H1 (cell line): ENCODE results near the gene MMP3. TPM values are rescaled to one million over a fixed set of nuclear protein-coding genes. Genes with fewer than 3 reads are reported as not detected.
"Not testable (repeated sequence)": the region's sequence is repeated elsewhere in the genome, so short reads cannot be mapped to it uniquely, and the experiment has no call there.

Experiments
- CTCF ChIA-PET: fragments of 300-600 bp; sonication (Branson Sonifier 250); formaldehyde crosslinking; loops from one replicate; lab custom pipeline; 2021; ENCODE audit not compliant: partially characterized antibody; lab: Charles Lee
- POLR2A ChIA-PET: fragments of 300-600 bp; sonication (Branson Sonifier 250); formaldehyde crosslinking; loops from one replicate; lab custom pipeline; 2021; ENCODE audit warnings: inconsistent platforms; ENCODE audit not compliant: partially characterized antibody; lab: Charles Lee
- DNase-seq, 2 experiments: peaks; one replicate each; pipeline versions ENCODE4 v3.0.0 to v3.0.0-alpha.2; 2010 to 2022; ENCODE audit warnings: low spot score in 2 of 2, low read depth in 1 of 2, mixed read lengths in 1 of 2
- FAIRE-seq: peaks from 2 replicates; lab custom pipeline; 2011; peaks lifted over from hg19 to GRCh38; lab: Jason Lieb, UNC
- H2AFZ ChIP-seq: 2 replicates; pipeline ENCODE4 v1.8.1; 2012; ENCODE audit warnings: low read length, inconsistent platforms
- H2AK5ac ChIP-seq: 2 replicates; pipeline ENCODE4 v1.6.1; 2013; ENCODE audit warnings: low read depth, low read length
- H2BK120ac ChIP-seq: replicated peaks from 2 replicates; pipeline ENCODE3; 2013; ENCODE audit warnings: low read depth, low read length, inconsistent platforms
- H2BK12ac ChIP-seq: 2 replicates; pipeline ENCODE4 v1.6.1; 2013; ENCODE audit warnings: low read depth, low read length
- H2BK15ac ChIP-seq: 2 replicates; pipeline ENCODE4 v1.6.1; 2013; ENCODE audit warnings: low read length
- H2BK20ac ChIP-seq: 2 replicates; pipeline ENCODE4 v1.6.1; 2013; ENCODE audit warnings: low read length
- H2BK5ac ChIP-seq: 2 replicates; pipeline ENCODE4 v1.6.1; 2013; ENCODE audit warnings: low read depth, low read length
- H3K14ac ChIP-seq: 2 replicates; pipeline ENCODE4 v1.6.1; 2013; ENCODE audit warnings: inconsistent platforms; ENCODE audit not compliant: insufficient read length
- H3K18ac ChIP-seq: 2 replicates; pipeline ENCODE4 v1.6.1; 2013; ENCODE audit warnings: low read length; ENCODE audit errors: extremely low read depth
- H3K23ac ChIP-seq: 2 replicates; pipeline ENCODE4 v1.6.1; 2013; ENCODE audit warnings: inconsistent platforms; ENCODE audit not compliant: insufficient read length
- H3K23me2 ChIP-seq: 2 replicates; pipeline ENCODE4 v1.6.1; 2013; ENCODE audit warnings: low read depth, low read length
- H3K27ac ChIP-seq: 2 replicates; pipeline ENCODE4 v1.6.1; 2011; ENCODE audit warnings: low read depth, low read length, inconsistent platforms
- H3K27me3 ChIP-seq, 4 experiments: replicated peaks in 1 of 4; 1 replicate in 1 of 4; 2 replicates in 3 of 4; pipeline versions ENCODE4 v1.6.1 to v1.8.1; 2011 to 2013; ENCODE audit warnings: low read length in 3 of 4, mild to moderate bottlenecking in 3 of 4, inconsistent platforms in 2 of 4, mixed read lengths in 2 of 4, moderate library complexity in 1 of 4; ENCODE audit not compliant: control insufficient read depth in 3 of 4, insufficient read depth in 3 of 4; ENCODE audit errors: extremely low read depth in 1 of 4
- H3K36me3 ChIP-seq, 4 experiments: 2 replicates each; pipeline versions ENCODE4 v1.6.1 to v1.8.1; 2011 to 2013; ENCODE audit warnings: mild to moderate bottlenecking in 4 of 4, low read length in 3 of 4, moderate library complexity in 2 of 4, control low read depth in 1 of 4, inconsistent platforms in 1 of 4; ENCODE audit not compliant: insufficient read depth in 4 of 4, control insufficient read depth in 2 of 4
- H3K4ac ChIP-seq: replicated peaks from 2 replicates; pipeline ENCODE3; 2013; ENCODE audit warnings: low read length, low read depth, mixed read lengths, inconsistent platforms; ENCODE audit not compliant: insufficient read length
- H3K4me1 ChIP-seq, 4 experiments: replicated peaks in 1 of 4; 1 replicate in 1 of 4; 2 replicates in 3 of 4; pipeline versions ENCODE4 v1.6.1 to v1.8.1; 2011 to 2013; ENCODE audit warnings: low read length in 3 of 4, inconsistent platforms in 2 of 4, mixed read lengths in 1 of 4; ENCODE audit not compliant: insufficient read depth in 4 of 4, control insufficient read depth in 3 of 4
- H3K4me2 ChIP-seq, 2 experiments: 2 replicates each; pipeline versions ENCODE4 v1.6.1 to v1.8.1; 2011 to 2013; ENCODE audit warnings: low read depth in 2 of 2, low read length in 2 of 2, control low read depth in 1 of 2, inconsistent platforms in 1 of 2, mild to moderate bottlenecking in 1 of 2; ENCODE audit not compliant: insufficient read depth in 1 of 2
- H3K4me3 ChIP-seq, 4 experiments: fragments of 200-600, 300-600 bp in 1 of 4; sonication (generic), shearing (Covaris generic), sonication (Bioruptor Twin) in 1 of 4; 2 replicates each; pipeline versions ENCODE4 v1.5.1 to v1.8.1; 2011 to 2016; ENCODE audit warnings: low read length in 4 of 4, low read depth in 3 of 4, control low read depth in 2 of 4, inconsistent platforms in 2 of 4, mild to moderate bottlenecking in 2 of 4, mixed read lengths in 1 of 4, moderate library complexity in 1 of 4; ENCODE audit not compliant: insufficient read depth in 2 of 4; ENCODE audit errors: extremely low read depth in 1 of 4
- H3K56ac ChIP-seq: replicated peaks from 2 replicates; pipeline ENCODE3; 2013; ENCODE audit warnings: low read depth, mild to moderate bottlenecking, mixed read lengths, low read length, inconsistent platforms; ENCODE audit not compliant: insufficient read length
- H3K79me1 ChIP-seq: 2 replicates; pipeline ENCODE4 v1.6.1; 2013; ENCODE audit warnings: low read depth, low read length, control low read depth
- H3K79me2 ChIP-seq, 2 experiments: 2 replicates each; pipeline versions ENCODE4 v1.6.1 to v1.8.1; 2012 to 2013; ENCODE audit warnings: low read length in 2 of 2, mild to moderate bottlenecking in 2 of 2, inconsistent platforms in 1 of 2; ENCODE audit not compliant: insufficient read depth in 2 of 2, control insufficient read depth in 1 of 2
- H3K9ac ChIP-seq, 4 experiments: replicated peaks in 1 of 4; 1 replicate in 1 of 4; 2 replicates in 3 of 4; pipeline versions ENCODE4 v1.6.1 to v1.8.1; 2011 to 2013; ENCODE audit warnings: low read depth in 3 of 4, low read length in 3 of 4, control low read depth in 2 of 4, mild to moderate bottlenecking in 2 of 4, moderate library complexity in 2 of 4, inconsistent platforms in 1 of 4; ENCODE audit errors: extremely low read depth in 1 of 4
- H3K9me3 ChIP-seq, 2 experiments: 2 replicates each; pipeline versions ENCODE4 v1.6.1 to v1.8.1; 2012 to 2013; ENCODE audit warnings: mild to moderate bottlenecking in 2 of 2, moderate library complexity in 2 of 2, control low read depth in 1 of 2, inconsistent platforms in 1 of 2, low read depth in 1 of 2, low read length in 1 of 2, mixed read lengths in 1 of 2; ENCODE audit not compliant: insufficient read depth in 2 of 2
- H4K20me1 ChIP-seq, 2 experiments: replicated peaks in 1 of 2; 2 replicates each; pipeline versions ENCODE3 to v1.8.1; 2011 to 2013; ENCODE audit warnings: inconsistent platforms in 2 of 2, low read length in 2 of 2, mild to moderate bottlenecking in 1 of 2; ENCODE audit not compliant: insufficient read depth in 2 of 2, control insufficient read depth in 1 of 2
- H4K5ac ChIP-seq: 2 replicates; pipeline ENCODE4 v1.6.1; 2013; ENCODE audit warnings: low read length, low read depth, mixed read lengths, inconsistent platforms; ENCODE audit not compliant: insufficient read length
- H4K8ac ChIP-seq: 2 replicates; pipeline ENCODE4 v1.8.0; 2013; ENCODE audit warnings: mild to moderate bottlenecking, moderate library complexity, low read length, inconsistent platforms; ENCODE audit not compliant: insufficient read depth; ENCODE audit errors: extremely low read depth
- H4K91ac ChIP-seq: replicated peaks from 2 replicates; pipeline ENCODE3; 2013; ENCODE audit warnings: low read length, mixed read lengths, inconsistent platforms; ENCODE audit not compliant: insufficient read length
- WGBS, 2 experiments: shearing (Covaris generic) in 1 of 2; methylation state at CpG; one replicate each; pipeline versions ENCODE4 v1.1.6 to v1.1.7; 2013 to 2015; ENCODE audit warnings: low lambda C conversion rate in 2 of 2, mixed read lengths in 2 of 2, inconsistent platforms in 1 of 2, low coverage in 1 of 2, missing lambda C conversion rate in 1 of 2; ENCODE audit not compliant: insufficient replicate concordance in 2 of 2, insufficient coverage in 1 of 2, insufficient read length in 1 of 2; ENCODE audit errors: extremely low coverage in 1 of 2, missing lambda C conversion rate in 1 of 2; 5-methylcytosine and 5-hydroxymethylcytosine counted together
- polyA plus RNA-seq, 7 experiments: library from polyadenylated mRNA; depleted of rRNA in 3 of 7; stranded (reverse) in 5 of 7; unstranded in 2 of 7; fragments of >200 nt in 5 of 7; fragments of 200-250 nt in 2 of 7; gene quantifications; 1 replicate in 5 of 7; 2 replicates in 1 of 7; 4 replicates in 1 of 7; pipeline versions ENCODE4 v1.2.1 to v1.2.3, GENCODE V29; 2011 to 2013; ENCODE audit warnings: missing spikeins in 2 of 7, mixed read lengths in 2 of 7
- total RNA-seq: library from RNA; stranded (reverse); fragmentation: NEBNext Ultra II Directional; extraction: Animal tissue kit (Norgen Biotek cat#: 25700); gene quantifications from 2 replicates; pipeline ENCODE4 v1.2.1, GENCODE V29; 2021

The MMP3 gene
- total and polyA plus RNA-seq, 2 of the 8 experiments (the other 6 are each of a cell fraction or from before 2014, with no cell fraction given): not detected

DNA sequence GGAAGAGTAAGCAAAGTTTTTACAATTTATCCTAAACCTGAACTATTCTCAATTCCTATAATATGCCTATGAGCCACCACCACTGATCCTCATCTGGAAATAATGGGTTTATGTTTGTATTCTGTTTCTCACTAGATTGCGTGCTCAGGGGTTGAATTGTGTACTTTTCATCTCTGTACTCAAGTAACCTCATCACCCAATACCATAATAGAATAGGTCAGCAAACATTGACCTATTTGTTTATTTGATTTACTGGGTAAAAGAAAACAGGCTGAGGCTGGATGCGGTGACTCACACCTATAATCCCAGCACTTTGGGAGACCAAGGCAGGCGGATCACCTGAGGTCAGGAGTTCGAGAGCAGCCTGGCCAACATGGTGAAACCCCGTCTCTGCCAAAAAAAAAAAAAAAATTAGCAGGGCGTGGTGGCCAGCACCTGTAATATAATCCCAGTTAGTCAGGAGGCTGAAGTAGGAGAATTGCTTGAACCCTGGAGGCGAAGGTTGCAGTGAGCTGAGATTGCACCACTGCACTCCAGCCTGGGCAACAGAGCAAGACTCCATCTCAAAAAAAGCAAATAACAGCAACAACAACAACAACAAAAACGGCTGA lies 26.1 kb upstream of the MMP3 start:
- H4K20me1 ChIP-seq, H3K9me3 ChIP-seq, H3K23me2 ChIP-seq, FAIRE-seq, H2BK15ac ChIP-seq, H3K79me1 ChIP-seq, H3K23ac ChIP-seq, H3K79me2 ChIP-seq, H3K36me3 ChIP-seq, H2BK5ac ChIP-seq, H3K4me2 ChIP-seq, H3K27ac ChIP-seq, H3K14ac ChIP-seq, H3K9ac ChIP-seq, H3K27me3 ChIP-seq, H4K8ac ChIP-seq, DNase-seq, H2AK5ac ChIP-seq, H2AFZ ChIP-seq, POLR2A ChIA-PET, H2BK120ac ChIP-seq, H2BK12ac ChIP-seq, H3K56ac ChIP-seq, H4K5ac ChIP-seq, H2BK20ac ChIP-seq, H3K4ac ChIP-seq, H3K4me3 ChIP-seq, H3K4me1 ChIP-seq, H3K18ac ChIP-seq, H4K91ac ChIP-seq: not testable (repeated sequence)
- 90% methylated on average over 7 of the region's 8 CpGs; no CpG with 5 or more reads in 1 of the 2 experiments for WGBS, 2 experiments
- CTCF ChIA-PET: interaction anchor here (0.6 kb wide), 1 partner anchor 55 kb away, joined by 3 read pairs; no protein-coding TSS in a partner anchor
